ENCODE data around the gene ZNF180.
"Not testable (repeated sequence)": the region's sequence is repeated elsewhere in the genome, so short reads cannot be mapped to it uniquely, and the experiment has no call there.

The ZNF180 gene

DNA sequence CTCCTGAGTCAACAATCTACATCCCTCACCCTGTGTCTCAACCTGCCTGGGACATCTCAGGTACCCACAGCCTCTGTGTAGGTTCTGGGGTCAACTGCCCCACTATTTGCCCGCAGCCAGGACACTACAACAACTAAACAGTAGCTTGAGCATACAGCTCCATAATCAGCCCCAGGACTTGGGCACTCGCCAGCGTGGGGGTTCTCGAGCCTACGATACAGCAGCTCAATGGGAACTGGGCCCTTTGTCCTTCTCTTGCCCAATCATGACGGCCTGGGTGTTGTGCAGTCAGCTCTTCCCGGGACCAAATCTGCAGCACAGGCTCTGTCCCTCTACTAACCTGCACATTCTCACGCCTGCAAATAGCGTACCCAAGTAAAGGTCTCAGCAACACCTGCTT, 1.3 kb downstream of the ZNF180 start:
- DNase-seq (ENCODE audit: low read depth, low spot score): no peak

DNA sequence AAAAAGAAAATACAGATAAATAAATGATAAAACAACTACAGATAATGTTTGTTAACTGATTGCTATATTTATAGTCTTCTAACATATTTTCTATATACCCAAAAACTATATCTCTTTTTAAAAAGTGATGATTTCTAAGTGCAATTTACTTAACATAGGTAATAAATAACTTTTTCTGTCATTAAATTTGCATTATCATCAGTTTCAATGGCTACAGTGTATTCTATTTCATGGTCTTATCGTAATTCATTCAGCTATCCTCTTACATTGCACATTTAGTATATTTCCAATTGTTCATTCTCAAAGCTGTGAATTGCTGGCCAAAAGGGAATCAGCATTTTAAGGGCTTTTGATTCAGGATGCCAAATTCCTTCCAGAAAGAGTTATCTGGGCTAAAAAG, 3.6 kb downstream of the ZNF180 start:
- no peak for DNase-seq (ENCODE audit: low read depth, low spot score)

DNA sequence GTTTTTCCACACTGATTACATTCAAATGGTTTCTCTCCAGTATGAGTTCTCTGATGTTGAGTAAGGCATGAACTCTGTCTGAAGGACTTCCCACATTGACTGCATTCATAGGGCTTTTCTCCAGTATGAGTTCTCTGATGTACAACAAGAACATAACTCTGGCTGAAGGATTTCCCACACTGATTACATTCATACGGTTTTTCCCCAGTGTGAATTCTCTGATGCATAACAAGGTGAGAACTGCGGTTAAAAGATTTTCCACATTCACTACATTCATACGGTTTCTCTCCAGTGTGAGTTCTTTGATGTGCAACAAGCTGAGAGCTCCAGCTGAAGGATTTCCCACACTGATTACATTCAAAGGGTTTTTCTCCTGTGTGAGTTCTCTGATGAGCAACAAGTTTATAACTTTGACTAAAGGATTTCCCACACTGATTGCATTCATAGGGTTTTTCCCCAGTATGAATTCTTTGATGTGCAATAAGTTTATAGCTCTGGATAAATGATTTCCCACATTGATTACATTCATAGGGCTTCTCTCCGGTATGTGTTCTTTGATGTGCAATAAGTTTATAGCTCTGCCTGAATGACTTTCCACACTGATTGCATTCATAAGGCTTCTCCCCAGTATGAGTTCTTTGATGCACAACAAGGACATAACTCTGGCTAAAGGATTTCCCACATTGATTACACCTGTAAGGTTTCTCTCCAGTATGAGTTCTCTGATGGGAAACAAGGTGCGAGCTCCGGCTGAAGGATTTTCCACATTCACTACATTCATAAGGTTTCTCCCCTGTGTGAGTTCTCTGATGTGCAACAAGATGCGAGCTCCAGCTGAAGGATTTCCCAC, 23.5 kb downstream of the ZNF180 start:
- no peak for DNase-seq (ENCODE audit: low read depth, low spot score)

DNA sequence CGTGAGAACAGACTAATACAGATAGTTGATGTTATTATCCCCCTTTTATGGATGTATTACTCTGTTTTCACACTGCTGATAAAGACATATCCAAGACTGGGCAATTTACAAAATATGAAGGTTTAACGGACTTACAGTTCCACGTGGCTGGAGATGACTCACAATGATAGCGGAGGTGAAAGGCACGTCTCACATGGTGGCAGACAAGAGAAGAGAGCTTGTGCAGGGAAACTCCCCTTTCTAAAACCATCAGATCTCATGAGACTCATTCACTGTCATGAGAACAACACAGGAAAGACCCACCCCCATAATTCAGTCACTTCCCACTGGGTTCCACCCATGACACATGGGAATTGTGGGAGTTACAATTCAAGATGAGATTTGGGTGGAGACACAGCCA, 31.6 kb downstream of the ZNF180 start:
- not testable (repeated sequence) for DNase-seq (ENCODE audit: low read depth, low spot score)

DNA sequence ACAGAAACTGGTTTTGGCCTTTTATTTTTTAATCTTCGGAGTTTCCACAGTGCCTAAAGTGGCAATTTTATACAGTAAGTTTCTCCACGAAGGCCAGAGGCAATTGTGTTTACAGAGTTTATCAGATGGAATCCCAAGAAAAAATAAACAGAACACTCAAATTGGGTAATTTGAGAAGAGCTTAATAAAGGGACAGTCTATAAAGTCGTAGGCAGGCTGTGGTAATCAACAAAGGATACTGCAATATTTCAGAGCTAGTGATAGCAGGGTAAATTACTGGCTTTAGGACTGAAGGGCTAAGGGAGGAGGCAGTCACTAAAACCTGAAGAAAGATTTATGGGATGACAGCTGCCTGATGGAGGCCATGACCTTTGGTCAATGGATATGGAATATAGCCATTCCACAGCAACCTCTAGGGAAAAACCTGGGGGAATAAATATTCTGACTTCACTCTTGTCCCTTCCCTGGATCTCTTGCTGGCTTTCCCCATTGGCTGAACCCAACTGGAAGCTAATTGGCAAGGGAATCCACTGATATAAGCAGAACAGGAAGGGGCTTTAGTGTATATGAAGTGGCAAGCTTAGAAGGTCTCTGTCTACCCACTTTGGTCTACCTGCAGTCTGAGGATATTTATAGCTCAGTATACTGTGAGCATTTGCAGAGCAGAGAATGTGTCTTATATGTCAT, 37.6 kb downstream of the ZNF180 start:
- DNase-seq (ENCODE audit: low read depth, low spot score): not testable (repeated sequence)

DNA sequence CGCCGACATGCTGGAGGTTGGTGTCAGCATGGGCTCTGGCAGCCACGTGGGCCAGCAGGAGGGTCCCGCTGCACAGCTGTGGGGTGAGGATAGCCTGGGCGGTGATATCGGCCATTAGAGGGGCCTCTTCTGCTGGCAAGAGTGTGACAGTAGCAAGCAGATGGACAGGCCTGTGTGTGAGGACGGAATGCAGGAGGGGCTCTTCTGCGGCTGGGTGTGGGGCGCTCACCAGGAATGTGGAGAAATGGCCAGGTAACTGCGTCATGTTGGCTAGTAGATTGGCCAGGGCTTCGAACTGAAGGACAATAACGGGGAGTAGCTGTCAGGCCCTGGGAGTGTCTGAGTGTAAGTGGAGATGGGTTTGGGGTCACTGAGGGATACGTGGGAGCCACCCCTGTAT, 44.3 kb downstream of the ZNF180 start:
- DNase-seq (ENCODE audit: low read depth, low spot score): not testable (repeated sequence)

DNA sequence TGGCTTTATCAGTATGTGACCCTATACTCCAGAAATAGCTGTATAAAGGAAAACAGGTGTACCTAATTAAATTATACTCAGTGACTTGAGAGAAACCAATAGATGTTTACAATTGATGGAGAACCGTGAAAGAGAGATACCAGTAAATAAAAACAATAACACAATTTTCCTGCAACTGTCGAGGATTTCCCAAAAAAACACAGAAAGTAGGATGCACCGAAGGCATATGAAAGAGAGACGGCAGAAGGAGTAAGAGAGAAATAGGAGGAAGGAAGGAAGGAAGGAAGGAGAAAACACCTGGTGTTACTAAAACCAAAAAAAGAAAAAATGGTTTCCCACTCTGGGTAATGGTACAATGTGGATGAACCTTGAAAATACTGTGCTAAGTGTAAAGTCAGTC, 45.2 kb downstream of the ZNF180 start:
- no peak for DNase-seq (ENCODE audit: low read depth, low spot score)

DNA sequence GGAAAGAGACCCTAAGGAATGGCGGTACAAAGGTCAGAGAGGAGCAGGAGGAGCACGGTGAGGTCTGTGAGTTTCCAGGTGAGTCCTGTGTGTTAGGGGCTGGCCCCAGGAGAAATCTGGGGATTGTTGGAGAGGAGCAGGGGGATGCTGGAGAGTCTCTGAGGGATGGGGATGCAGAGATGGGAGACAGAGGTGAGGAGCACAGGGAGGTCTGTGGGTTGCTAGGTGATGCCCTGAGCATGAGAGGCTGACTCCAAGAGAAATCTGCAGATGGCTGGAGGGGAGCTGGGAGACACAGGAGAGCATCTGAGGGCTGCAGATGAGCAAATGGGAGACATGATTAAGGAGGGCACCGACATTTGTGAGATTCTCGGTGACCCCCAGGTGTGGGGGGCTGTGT, 48.0 kb downstream of the ZNF180 start:
- no peak for DNase-seq (ENCODE audit: low read depth, low spot score)

DNA sequence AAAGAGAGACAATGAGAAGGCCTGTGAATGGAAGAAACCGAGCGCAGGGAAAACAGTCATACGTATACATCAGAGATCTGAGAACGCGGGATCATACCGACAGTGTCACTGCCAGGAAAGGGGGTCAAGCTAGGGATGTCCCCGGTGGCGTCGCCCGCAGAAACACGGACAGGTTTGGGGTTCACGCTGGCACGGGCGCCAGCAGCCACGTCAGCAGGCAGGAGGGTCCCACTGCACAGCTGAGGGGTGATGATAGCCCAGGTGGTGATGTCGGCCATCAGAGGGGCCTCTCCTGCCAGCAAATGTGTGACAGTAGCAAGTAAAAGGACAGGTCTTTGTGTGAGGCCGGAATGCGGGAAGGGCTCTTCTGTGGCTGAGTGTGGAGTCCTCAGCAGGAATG, 48.6 kb downstream of the ZNF180 start:
- no peak for DNase-seq (ENCODE audit: low read depth, low spot score)

DNA sequence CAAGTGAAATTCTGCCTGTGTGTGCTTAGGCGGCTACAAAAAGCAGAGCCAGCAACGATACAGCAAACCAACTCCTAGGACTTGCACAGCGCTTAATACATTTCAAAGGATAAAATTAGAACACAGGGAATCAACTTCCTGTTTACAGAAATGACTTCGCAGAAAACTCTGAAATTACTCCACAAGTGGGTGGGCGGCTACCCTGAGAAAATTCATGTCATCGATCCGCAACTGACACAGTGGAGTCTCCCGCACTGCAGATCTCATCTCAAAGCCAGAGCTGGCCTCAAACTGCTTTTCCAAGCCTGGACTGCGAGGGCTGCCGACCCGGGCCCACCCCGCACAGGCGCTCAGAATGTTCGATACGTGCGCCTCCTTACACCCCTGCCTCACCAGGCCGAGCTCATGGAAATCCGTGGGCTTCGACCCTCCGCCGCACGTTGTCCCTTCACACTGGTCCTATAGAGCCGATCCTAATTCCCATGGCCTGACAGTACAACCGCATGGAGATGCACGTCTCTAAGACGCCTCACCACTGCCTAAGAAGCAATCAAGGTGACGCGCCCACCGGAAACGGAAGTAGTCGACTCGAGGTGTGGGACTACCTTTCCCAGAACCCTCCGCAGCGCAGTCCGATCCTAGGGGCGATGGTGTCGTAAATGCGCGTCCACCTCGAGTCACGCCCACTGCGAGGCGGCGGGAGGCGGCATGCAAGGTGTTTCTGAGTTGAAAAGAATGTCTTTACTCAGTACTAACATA, 52.2 kb downstream of the ZNF180 start, which contains the start of gene ZNF229:
TSS of gene ZNF229 (minus strand) at position 557 of the 759 bp plus-strand sequence. CDS start 5,625 bp downstream, outside the sequence.
- peak; percentile 67 for DNase-seq (ENCODE audit: low read depth, low spot score)

DNA sequence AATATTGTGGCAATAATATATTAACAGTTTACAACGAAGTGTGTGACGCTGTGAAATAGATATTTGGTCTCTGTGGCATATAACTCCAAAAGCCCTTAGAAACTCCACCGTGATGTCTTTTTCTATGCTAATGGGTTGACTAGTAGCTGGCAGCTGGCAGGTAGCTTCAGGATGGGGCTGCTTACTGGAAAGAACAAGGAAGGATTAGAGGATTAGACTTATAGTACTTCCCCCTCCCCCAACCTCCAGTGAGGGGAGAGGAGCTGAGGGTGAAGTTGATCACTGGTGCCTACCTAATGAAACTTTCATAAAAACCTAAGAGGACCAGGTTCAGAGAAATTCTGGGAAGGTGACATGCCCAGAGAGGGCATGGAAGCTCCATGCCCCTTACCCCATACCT, 61.9 kb downstream of the ZNF180 start:
- DNase-seq (ENCODE audit: low read depth, low spot score): no peak

DNA sequence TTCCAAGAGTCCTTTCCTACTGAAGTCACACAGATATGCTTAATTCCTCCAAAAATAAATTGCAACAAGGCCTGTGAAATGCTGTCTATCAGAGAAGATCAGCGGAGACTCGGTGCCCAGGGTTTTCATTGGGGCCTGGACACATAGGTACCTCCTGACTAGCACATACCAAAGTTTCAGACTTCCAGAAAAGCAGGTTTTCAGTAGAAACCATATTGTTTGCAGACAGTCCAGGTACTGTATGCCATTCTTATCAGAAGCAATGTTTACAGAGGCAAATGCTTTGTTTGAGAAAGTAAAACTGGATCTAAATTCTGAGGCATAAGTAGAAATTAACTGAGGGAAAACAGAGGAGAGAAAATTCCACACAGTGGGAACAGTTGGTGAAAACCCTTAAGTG, 64.9 kb downstream of the ZNF180 start:
- no peak for DNase-seq (ENCODE audit: low read depth, low spot score)

DNA sequence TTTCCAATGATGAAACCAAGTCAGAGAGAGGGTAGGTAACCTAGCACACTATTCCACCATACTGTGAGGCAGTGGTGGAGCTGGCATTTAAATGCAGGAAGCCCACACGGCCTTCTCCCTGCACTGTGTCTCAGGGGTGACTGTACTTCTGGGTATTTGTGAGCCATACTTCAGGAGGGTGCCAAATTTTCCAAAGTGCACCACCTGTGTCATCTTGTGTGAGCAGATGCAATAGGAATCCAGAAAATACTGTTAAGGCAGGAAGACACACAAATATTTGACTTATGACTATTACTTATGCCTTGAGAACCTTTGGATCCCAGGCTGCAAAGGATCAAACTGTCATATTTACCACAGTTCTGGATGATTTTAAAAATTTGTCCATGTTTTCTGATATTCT, 69.4 kb downstream of the ZNF180 start:
- DNase-seq (ENCODE audit: low read depth, low spot score): no peak

Measured in activated naive CD8-positive, alpha-beta T cell treated with anti-CD3 and anti-CD28 coated beads, Interleukin-2, amount 50 U/mL, for 16 hours (primary cell).